Urinary bladder (tissue), 4 donors: ENCODE data around the gene TNS2. TPM values are rescaled to one million over a fixed set of nuclear protein-coding genes. Genes with fewer than 3 reads are reported as not detected.

Source experiments
- DNase-seq: peaks from one replicate; pipeline ENCODE4 v3.0.0-alpha.2; 2015; ENCODE audit errors: extremely low spot score
- H3K27ac ChIP-seq: one replicate; pipeline ENCODE4 v1.5.1; 2013; ENCODE audit warnings: low read depth, mild to moderate bottlenecking, moderate library complexity
- H3K36me3 ChIP-seq: one replicate; pipeline ENCODE4 v1.6.1; 2013; ENCODE audit warnings: mild to moderate bottlenecking, moderate library complexity; ENCODE audit not compliant: insufficient read depth
- H3K4me1 ChIP-seq: one replicate; pipeline ENCODE4 v1.6.1; 2013; ENCODE audit warnings: mild to moderate bottlenecking, moderate library complexity; ENCODE audit not compliant: insufficient read depth
- H3K4me3 ChIP-seq: one replicate; pipeline ENCODE4 v1.5.1; 2013; ENCODE audit warnings: low read depth, low read length
- WGBS: extraction: QIAGEN DNeasy Blood & Tissue Kit; methylation state at CpG from one replicate; pipeline ENCODE4 v1.1.7; 2013; 5-methylcytosine and 5-hydroxymethylcytosine counted together
- polyA plus RNA-seq: library from polyadenylated mRNA; stranded (reverse); fragments of 200-250 nt; gene quantifications from one replicate; pipeline ENCODE4 v1.2.3, GENCODE V29; 2013
- total RNA-seq: library from RNA; depleted of rRNA; stranded (reverse); fragments of >200 nt; gene quantifications from one replicate; pipeline ENCODE4 v1.2.3, GENCODE V29; 2014
- donor health status: healthy with polysubstance abuse.
- donor health status: healthy.

Gene TNS2
- total and polyA plus RNA-seq, 2 donors, result 57.9 to 178 TPM

- peak; percentile 78 for DNase-seq
- Histone ChIP-seq H3K27ac (peak overlapping the region; percentile 91), H3K4me3 (peak overlapping the region; percentile 56), H3K36me3 (no peaks in the 10 kb centered on the region), H3K4me1 (no peaks in the 10 kb centered on the region)
- WGBS, result 1% methylated on average over 94 of the region's 94 CpGs
Measured at GRCh38 chr12:53047221-53048032, 2.4 kb upstream of the TNS2 start.

DNA sequence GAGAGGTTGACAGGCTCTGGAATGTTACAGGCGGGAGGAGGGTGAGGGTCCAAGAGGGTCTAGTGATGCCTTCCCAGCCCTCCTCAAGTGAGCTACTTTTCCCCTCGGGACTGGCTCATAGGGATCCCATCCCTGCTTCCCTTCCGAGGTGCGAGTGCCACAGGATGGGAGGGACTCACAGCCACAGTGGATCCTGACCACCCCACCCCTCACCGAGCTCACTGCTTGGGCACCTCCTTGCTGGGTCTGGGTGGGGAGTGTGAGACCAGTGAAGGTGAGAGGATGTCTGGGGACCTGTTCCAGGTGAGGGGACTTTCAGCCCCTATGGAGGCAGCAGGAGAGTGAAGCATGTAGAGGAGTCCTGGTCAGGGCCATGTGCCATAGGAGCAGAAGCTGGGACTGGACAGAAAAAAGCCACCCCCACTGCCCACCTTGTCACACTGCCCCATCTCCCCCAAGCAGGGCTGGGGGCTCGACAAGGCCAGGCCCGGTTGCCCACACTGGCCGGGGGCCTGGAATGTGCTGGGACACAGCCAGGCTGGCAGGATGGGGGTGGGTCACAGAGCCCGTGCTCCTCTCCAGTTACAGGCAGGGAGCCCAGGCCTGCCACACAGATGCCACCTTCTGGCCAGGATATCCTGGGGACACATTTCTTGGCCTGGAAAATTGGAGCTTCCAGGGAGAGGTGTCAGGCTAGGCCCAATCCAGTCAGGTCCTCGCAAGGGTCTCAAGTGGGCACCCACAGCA lies 1.7 kb upstream of the TNS2 start:
- 14% methylated on average over 10 of the region's 10 CpGs for WGBS
- DNase-seq, result no peak
- Histone ChIP-seq H3K36me3 (no peaks in the 10 kb centered on the region), H3K27ac (peak overlapping the region; percentile 86), H3K4me1 (no peaks in the 10 kb centered on the region), H3K4me3 (peak overlapping the region; percentile 56)

- Histone ChIP-seq H3K4me3 (peak overlapping the region; percentile 59), H3K36me3 (no peaks in the 10 kb centered on the region), H3K27ac (peak overlapping the region; percentile 86), H3K4me1 (no peaks in the 10 kb centered on the region)
- DNase-seq, result no peak
- 15% methylated on average over 6 of the region's 6 CpGs for WGBS
Measured at GRCh38 chr12:53048780-53049401, 974 bp upstream of the TNS2 start.

GRCh38 chr12:53050426-53051057 lies 677 bp downstream of the TNS2 start:
- Histone ChIP-seq H3K4me1 (no peaks in the 10 kb centered on the region), H3K27ac (peak overlapping the region; percentile 86), H3K4me3 (peak overlapping the region; percentile 59), H3K36me3 (no peaks in the 10 kb centered on the region)
- whole genome bisulfite sequencing, result 59% methylated on average over 2 of the region's 2 CpGs
- no peak for DNase-seq

GRCh38 chr12:53051058-53051880 lies 1.4 kb downstream of the TNS2 start:
- Histone ChIP-seq H3K36me3 (no peaks in the 10 kb centered on the region), H3K4me1 (no peaks in the 10 kb centered on the region), H3K27ac (peak overlapping the region; percentile 86), H3K4me3 (peak overlapping the region; percentile 59)
- no peak for DNase-seq
- WGBS, result 34% methylated on average over 11 of the region's 11 CpGs

GRCh38 chr12:53051881-53052412 lies 2.1 kb downstream of the TNS2 start:
- no peak for DNase-seq
- peak overlapping the region; percentile 22 for H3K4me3 ChIP-seq
- no peaks in the 10 kb centered on the region for H3K4me1 ChIP-seq
- H3K36me3 ChIP-seq, result no peaks in the 10 kb centered on the region
- H3K27ac ChIP-seq, result peak overlapping the region; percentile 86
- WGBS, result 48% methylated on average over 7 of the region's 7 CpGs

DNA sequence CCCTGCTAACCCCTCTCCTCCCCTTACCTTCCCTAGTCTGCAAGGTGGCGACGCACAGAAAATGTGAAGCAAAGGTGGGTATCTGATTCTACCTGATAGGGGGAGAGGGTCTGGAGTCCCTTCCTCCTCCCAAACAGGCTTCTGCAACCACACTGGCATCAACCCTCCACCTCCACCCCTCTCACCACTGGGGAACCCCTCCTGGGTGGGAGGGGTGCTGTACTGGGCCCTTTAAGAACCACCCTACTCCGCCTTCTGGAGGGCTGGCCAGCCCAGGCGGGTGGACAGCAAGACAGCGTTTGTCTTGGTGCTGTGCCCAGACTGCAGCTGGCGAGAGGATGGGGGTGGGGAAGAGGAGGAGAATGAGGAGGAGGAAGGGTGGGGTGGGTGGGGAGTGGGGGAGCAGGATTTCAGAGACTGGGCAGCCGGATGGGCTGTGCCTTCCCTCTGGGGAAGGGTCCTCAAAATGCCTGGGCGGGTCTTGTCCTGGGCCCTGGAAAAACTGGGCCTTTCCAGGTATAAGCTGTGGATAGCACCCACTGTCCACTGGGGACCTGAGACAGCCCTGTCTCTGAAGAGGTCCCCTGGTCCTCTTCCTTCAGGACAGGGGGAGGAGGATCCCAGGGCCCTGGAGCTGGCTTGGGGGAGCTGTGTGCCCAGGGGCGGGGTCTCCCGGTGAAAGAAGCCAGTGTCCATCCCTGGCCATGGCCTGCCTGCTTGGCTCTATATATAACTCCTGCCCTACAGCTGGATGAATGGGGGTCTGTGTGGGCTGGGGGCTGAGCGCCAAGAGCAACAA lies 2.8 kb downstream of the TNS2 start:
- DNase-seq, result no peak
- no peaks in the 10 kb centered on the region for H3K36me3 ChIP-seq
- H3K4me3 ChIP-seq, result peak overlapping the region; percentile 22
- 31% methylated on average over 11 of the region's 11 CpGs for WGBS
- H3K4me1 ChIP-seq, result no peaks in the 10 kb centered on the region
- H3K27ac ChIP-seq, result peak overlapping the region; percentile 86

GRCh38 chr12:53053218-53054111 lies 3.6 kb downstream of the TNS2 start:
- peak overlapping the region; percentile 37 for H3K4me3 ChIP-seq
- WGBS, result 41% methylated on average over 16 of the region's 16 CpGs
- H3K36me3 ChIP-seq, result no peaks in the 10 kb centered on the region
- DNase-seq, result no peak
- H3K4me1 ChIP-seq, result no peaks in the 10 kb centered on the region
- peak overlapping the region; percentile 85 for H3K27ac ChIP-seq

DNA sequence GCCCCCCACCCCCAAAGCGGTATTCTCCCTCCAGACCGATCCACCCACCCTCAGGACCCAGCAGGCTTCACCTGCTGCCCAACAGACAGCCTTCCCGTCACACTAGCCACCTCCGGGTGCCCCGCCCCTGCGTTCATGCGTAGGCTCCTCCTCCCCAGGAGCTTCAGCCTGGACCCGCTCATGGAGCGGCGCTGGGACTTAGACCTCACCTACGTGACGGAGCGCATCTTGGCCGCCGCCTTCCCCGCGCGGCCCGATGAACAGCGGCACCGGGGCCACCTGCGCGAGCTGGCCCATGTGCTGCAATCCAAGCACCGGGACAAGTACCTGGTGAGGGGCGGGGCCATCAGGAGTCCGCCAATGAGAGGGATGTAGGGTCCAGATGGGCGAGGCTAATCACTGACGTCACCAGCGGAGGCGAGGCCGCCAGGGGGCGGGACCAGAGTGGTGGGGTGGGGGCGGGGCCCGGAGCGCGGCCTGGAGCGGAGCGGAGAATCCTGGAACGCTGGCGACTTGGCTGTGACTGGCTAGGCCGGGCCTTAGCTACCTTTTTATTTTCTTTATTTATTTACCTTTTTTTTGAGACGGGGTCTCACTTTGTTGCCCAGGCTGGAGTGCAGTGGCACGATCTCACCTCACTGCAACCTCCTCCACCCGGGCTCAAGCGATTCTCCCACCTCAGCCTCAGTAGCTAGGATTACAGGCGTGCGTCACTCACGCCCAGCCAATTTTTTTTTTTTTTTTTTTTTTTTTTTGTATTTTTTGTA lies 4.4 kb downstream of the TNS2 start:
- 11% methylated on average over 48 of the region's 48 CpGs for WGBS
- Histone ChIP-seq H3K36me3 (no peaks in the 10 kb centered on the region), H3K4me3 (peak overlapping the region; percentile 37), H3K27ac (peak overlapping the region; percentile 85), H3K4me1 (no peaks in the 10 kb centered on the region)
- DNase-seq, result peak; percentile 92

- H3K36me3 ChIP-seq, result no peaks in the 10 kb centered on the region
- no peaks in the 10 kb centered on the region for H3K4me1 ChIP-seq
- no peak overlapping the region for H3K27ac ChIP-seq
- DNase-seq, result no peak
- WGBS, result 86% methylated on average over 15 of the region's 15 CpGs
- no peak overlapping the region for H3K4me3 ChIP-seq
Measured at GRCh38 chr12:53055471-53056266, 5.8 kb downstream of the TNS2 start.
